Liver (tissue), 3 donors: Measurements from ENCODE around the gene ADGRA1.

Experiments
- EGR1 ChIP-seq, 2 donors: IDR thresholded peaks; 2 replicates each; pipeline ENCODE4 v1.6.1; 2016 to 2018; ENCODE audit warnings: antibody characterized with exemption in 2 of 2, low read depth in 2 of 2
- FOXA1 ChIP-seq: IDR thresholded peaks from 2 replicates; pipeline ENCODE4 v1.6.1; 2016; ENCODE audit warnings: antibody characterized with exemption
- GABPA ChIP-seq, 2 donors: IDR thresholded peaks in 1 of 2; conservative IDR thresholded peaks in 1 of 2; 2 replicates each; pipeline ENCODE4 v1.6.1; 2016; ENCODE audit warnings: antibody characterized with exemption in 2 of 2, mild to moderate bottlenecking in 1 of 2, moderate library complexity in 1 of 2
- HNF4G ChIP-seq: IDR thresholded peaks from 2 replicates; pipeline ENCODE4 v1.6.1; 2016; ENCODE audit warnings: antibody characterized with exemption
- JUND ChIP-seq, 2 donors: IDR thresholded peaks; 2 replicates each; pipeline ENCODE4 v1.6.1; 2016; ENCODE audit warnings: antibody characterized with exemption in 2 of 2
- RAD21 ChIP-seq, 2 donors: IDR thresholded peaks; 2 replicates each; pipeline ENCODE4 v1.6.1; 2016; ENCODE audit warnings: antibody characterized with exemption in 2 of 2, mild to moderate bottlenecking in 2 of 2
- SP1 ChIP-seq: IDR thresholded peaks from 2 replicates; pipeline ENCODE4 v1.6.1; 2018; ENCODE audit warnings: antibody characterized with exemption, mild to moderate bottlenecking
- TAF1 ChIP-seq: conservative IDR thresholded peaks from 2 replicates; pipeline ENCODE4 v1.6.1; 2016; ENCODE audit warnings: antibody characterized with exemption, mild to moderate bottlenecking
- TF ChIP-seq, protein P1 (sequence below): fragments of 150-350 bp; IDR thresholded peaks from 2 replicates; pipeline ENCODE4 v1.5.1; 2017; ENCODE audit warnings: improper control_type of control experiment, low read depth, low read length; ENCODE audit not compliant: missing input control
- TF ChIP-seq, protein P2 (sequence below): IDR thresholded peaks from 2 replicates; pipeline ENCODE4 v1.6.1; 2016; ENCODE audit warnings: antibody characterized with exemption
- TF ChIP-seq, protein P3 (sequence below): IDR thresholded peaks from 2 replicates; pipeline ENCODE4 v1.6.1; 2016; ENCODE audit warnings: antibody characterized with exemption
- TF ChIP-seq, protein P4 (sequence below): IDR thresholded peaks from 2 replicates; pipeline ENCODE4 v1.6.1; 2016; ENCODE audit warnings: antibody characterized with exemption, mild to moderate bottlenecking
- TF ChIP-seq, protein P5 (sequence below): IDR thresholded peaks from 2 replicates; pipeline ENCODE4 v1.6.1; 2016; ENCODE audit warnings: antibody characterized with exemption
- donor health status: healthy.
- donor health status: healthy.

DNA sequence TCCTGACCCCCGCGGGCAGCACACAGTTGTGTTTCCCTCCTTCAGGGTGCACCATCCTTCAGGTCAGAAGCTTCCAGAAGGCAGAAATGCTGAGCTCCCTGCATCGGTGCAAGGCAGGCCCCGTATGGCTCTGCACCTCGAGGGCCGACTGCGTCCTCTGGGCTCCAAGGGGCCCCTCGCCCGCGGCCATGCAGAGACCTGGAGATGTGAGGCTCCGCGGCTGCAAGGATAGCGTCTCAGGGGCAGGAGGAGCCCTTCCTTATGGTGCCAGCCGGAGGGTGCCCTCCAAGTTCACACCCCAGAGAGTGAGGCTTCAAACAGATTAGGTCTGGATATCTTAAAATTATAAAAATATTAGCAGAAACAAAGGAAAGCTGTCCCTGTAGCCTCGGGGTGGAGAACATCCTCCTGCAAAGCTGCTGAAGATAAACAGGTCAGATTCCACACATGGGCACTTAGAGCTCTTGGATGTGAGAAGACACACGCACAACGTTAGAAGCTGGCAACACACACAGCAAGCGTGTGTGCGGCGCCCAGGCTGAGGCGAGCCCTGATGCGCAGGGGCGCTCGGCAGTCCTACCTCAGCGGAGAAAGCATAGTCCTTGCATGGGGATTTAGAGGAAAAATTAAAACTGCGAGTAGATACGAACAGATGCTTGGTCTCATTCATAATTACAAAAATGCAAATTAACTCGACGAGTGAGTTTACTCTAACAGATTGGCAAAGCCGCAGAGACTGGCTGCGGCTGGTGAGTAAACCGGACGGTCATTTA lies 92.7 kb downstream of the ADGRA1 start:
- TF ChIP-seq, protein P1, sequence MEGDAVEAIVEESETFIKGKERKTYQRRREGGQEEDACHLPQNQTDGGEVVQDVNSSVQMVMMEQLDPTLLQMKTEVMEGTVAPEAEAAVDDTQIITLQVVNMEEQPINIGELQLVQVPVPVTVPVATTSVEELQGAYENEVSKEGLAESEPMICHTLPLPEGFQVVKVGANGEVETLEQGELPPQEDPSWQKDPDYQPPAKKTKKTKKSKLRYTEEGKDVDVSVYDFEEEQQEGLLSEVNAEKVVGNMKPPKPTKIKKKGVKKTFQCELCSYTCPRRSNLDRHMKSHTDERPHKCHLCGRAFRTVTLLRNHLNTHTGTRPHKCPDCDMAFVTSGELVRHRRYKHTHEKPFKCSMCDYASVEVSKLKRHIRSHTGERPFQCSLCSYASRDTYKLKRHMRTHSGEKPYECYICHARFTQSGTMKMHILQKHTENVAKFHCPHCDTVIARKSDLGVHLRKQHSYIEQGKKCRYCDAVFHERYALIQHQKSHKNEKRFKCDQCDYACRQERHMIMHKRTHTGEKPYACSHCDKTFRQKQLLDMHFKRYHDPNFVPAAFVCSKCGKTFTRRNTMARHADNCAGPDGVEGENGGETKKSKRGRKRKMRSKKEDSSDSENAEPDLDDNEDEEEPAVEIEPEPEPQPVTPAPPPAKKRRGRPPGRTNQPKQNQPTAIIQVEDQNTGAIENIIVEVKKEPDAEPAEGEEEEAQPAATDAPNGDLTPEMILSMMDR: no peak
- TF ChIP-seq, protein P2, sequence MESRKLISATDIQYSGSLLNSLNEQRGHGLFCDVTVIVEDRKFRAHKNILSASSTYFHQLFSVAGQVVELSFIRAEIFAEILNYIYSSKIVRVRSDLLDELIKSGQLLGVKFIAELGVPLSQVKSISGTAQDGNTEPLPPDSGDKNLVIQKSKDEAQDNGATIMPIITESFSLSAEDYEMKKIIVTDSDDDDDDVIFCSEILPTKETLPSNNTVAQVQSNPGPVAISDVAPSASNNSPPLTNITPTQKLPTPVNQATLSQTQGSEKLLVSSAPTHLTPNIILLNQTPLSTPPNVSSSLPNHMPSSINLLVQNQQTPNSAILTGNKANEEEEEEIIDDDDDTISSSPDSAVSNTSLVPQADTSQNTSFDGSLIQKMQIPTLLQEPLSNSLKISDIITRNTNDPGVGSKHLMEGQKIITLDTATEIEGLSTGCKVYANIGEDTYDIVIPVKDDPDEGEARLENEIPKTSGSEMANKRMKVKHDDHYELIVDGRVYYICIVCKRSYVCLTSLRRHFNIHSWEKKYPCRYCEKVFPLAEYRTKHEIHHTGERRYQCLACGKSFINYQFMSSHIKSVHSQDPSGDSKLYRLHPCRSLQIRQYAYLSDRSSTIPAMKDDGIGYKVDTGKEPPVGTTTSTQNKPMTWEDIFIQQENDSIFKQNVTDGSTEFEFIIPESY: no peak
- TF ChIP-seq SP1: no peak
- TF ChIP-seq, protein P3, sequence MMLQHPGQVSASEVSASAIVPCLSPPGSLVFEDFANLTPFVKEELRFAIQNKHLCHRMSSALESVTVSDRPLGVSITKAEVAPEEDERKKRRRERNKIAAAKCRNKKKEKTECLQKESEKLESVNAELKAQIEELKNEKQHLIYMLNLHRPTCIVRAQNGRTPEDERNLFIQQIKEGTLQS: no peak
- TF ChIP-seq, protein P4, sequence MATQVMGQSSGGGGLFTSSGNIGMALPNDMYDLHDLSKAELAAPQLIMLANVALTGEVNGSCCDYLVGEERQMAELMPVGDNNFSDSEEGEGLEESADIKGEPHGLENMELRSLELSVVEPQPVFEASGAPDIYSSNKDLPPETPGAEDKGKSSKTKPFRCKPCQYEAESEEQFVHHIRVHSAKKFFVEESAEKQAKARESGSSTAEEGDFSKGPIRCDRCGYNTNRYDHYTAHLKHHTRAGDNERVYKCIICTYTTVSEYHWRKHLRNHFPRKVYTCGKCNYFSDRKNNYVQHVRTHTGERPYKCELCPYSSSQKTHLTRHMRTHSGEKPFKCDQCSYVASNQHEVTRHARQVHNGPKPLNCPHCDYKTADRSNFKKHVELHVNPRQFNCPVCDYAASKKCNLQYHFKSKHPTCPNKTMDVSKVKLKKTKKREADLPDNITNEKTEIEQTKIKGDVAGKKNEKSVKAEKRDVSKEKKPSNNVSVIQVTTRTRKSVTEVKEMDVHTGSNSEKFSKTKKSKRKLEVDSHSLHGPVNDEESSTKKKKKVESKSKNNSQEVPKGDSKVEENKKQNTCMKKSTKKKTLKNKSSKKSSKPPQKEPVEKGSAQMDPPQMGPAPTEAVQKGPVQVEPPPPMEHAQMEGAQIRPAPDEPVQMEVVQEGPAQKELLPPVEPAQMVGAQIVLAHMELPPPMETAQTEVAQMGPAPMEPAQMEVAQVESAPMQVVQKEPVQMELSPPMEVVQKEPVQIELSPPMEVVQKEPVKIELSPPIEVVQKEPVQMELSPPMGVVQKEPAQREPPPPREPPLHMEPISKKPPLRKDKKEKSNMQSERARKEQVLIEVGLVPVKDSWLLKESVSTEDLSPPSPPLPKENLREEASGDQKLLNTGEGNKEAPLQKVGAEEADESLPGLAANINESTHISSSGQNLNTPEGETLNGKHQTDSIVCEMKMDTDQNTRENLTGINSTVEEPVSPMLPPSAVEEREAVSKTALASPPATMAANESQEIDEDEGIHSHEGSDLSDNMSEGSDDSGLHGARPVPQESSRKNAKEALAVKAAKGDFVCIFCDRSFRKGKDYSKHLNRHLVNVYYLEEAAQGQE: no peak
- no peak for TF ChIP-seq GABPA (IDR thresholded peaks at IDR 0.05 in 1 of 2, conservative IDR thresholded peaks at IDR 0.05 in 1 of 2)
- TF ChIP-seq, protein P5, sequence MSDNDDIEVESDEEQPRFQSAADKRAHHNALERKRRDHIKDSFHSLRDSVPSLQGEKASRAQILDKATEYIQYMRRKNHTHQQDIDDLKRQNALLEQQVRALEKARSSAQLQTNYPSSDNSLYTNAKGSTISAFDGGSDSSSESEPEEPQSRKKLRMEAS: no peak
- TF ChIP-seq FOXA1: no peak
- no peak for TF ChIP-seq HNF4G
- no peak for TF ChIP-seq JUND (IDR thresholded peaks at IDR 0.05)
- TF ChIP-seq RAD21 (IDR thresholded peaks at IDR 0.05): no peak
- no peak for TF ChIP-seq EGR1 (IDR thresholded peaks at IDR 0.05; ENCODE audit: low read depth in 2 of 2)
- no peak for TF ChIP-seq TAF1
